ENCODE measurements around the gene SLC11A1. TPM values are rescaled to one million over a fixed set of nuclear protein-coding genes. Genes with fewer than 3 reads are reported as not detected.

The SLC11A1 gene
- total RNA-seq, 1 experiment from 2014 or later = 0.33 TPM

DNA sequence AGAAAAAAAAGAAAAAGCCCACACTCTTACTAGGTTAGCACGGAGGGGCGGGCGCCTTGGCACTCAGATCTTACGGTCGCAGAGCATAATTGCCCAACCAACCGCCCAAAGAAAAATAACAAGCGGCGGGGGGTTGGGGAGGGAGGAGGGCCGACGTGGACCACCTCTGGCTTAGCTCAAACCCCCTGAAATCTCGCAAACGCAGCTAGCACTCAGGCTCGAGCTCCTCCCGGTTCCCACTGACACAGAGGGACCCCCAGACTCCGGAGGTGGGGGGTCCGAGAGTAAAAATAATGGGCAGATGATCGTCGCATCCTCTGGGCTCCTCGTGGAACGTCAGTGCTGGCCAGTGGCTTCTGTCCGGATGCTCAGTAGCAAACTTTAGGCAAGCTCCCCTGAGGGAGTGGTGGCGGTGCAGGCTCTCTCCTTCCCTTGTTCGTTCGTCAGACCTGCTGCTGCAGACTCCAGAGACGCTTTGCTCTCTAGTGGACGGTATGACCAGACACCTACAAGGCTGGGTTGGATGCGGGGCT, 13.4 kb upstream of the SLC11A1 start:
- H3K9me3 ChIP-seq (ENCODE audit: low read length) = no peaks in the 10 kb centered on the region
- H3K4me1 ChIP-seq (ENCODE audit: insufficient read depth, low read length) = 0 out of 2 replicates have a peak, but pooled peaks cover 5% of the 10 kb centered on the region
- ATAC-seq (peak; percentile 67), DNase-seq (peak; percentile 30)
- peak overlapping the region; percentile 93 for H3K4me2 ChIP-seq (ENCODE audit: low read length)
- no peaks in the 10 kb centered on the region for H3K9me2 ChIP-seq (replicated peaks; ENCODE audit: low read length)
- intact Hi-C loops (cut with micrococcal nuclease) = no loop called here
- POLR2A ChIA-PET (ENCODE audit: unreplicated experiment) = interaction anchor here (0.6 kb wide), 1 partner anchor 25 kb away, joined by 3 read pairs; no protein-coding TSS in a partner anchor
- TF ChIP-seq, protein P1, sequence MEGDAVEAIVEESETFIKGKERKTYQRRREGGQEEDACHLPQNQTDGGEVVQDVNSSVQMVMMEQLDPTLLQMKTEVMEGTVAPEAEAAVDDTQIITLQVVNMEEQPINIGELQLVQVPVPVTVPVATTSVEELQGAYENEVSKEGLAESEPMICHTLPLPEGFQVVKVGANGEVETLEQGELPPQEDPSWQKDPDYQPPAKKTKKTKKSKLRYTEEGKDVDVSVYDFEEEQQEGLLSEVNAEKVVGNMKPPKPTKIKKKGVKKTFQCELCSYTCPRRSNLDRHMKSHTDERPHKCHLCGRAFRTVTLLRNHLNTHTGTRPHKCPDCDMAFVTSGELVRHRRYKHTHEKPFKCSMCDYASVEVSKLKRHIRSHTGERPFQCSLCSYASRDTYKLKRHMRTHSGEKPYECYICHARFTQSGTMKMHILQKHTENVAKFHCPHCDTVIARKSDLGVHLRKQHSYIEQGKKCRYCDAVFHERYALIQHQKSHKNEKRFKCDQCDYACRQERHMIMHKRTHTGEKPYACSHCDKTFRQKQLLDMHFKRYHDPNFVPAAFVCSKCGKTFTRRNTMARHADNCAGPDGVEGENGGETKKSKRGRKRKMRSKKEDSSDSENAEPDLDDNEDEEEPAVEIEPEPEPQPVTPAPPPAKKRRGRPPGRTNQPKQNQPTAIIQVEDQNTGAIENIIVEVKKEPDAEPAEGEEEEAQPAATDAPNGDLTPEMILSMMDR (conservative IDR thresholded peaks at IDR 0.05; ENCODE audit: low read depth, low read length) = no peak
- no peaks in the 10 kb centered on the region for H3K27me3 ChIP-seq (ENCODE audit: low read length)
- no TSS peak for BruUV-seq (replicated peaks)
- peak overlapping the region; percentile 32; the same call in 1 of the 2 replicates for H3K4me3 ChIP-seq (ENCODE audit: low read length)
- H4K20me1 ChIP-seq (ENCODE audit: low read length) = no peaks in the 10 kb centered on the region
- H3F3A ChIP-seq (ENCODE audit: low read length, unreplicated experiment) = no peaks in the 10 kb centered on the region
- H3K9ac ChIP-seq (ENCODE audit: low read length) = no peak overlapping the region
- no peaks in the 10 kb centered on the region for H3K36me3 ChIP-seq (ENCODE audit: low read depth, low read length)
- H3K79me2 ChIP-seq (ENCODE audit: low read length) = no peaks in the 10 kb centered on the region
- CTCF ChIA-PET = interaction anchor here (0.6 kb wide), 1 partner anchor 651 kb away, joined by 3 read pairs; no protein-coding TSS in a partner anchor
- H3K27ac ChIP-seq (ENCODE audit: low read length) = no peak overlapping the region
- peak overlapping the region; percentile 27; the same call in 1 of the 2 replicates for H2AFZ ChIP-seq (ENCODE audit: low read length)

DNA sequence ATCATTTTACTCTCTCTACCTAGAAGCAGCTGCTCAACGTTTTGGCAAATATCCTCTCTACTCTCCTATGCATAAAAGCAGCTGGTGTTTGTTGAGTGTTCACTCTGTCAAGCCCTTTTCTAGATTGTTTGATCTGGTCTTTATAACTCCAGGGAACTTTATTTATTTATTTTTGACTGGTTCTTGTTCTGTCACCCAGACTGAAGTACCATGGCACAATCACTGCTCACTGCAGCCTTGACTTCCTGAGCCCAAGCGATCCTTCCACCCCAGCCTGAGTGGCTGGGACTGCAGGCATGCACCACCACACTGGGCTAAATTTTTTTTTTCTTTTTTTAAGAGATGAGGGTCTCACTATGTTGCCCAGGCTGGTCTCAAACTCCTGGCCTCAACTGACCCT, 12.7 kb upstream of the SLC11A1 start:
- BruUV-seq (replicated peaks) = no TSS peak
- Histone ChIP-seq H3K27me3 (ENCODE audit: low read length) (no peaks in the 10 kb centered on the region), H3K36me3 (ENCODE audit: low read depth, low read length) (no peaks in the 10 kb centered on the region), H3K4me3 (ENCODE audit: low read length) (no peak overlapping the region), H3K9me3 (ENCODE audit: low read length) (no peaks in the 10 kb centered on the region), H3K4me1 (ENCODE audit: insufficient read depth, low read length) (0 out of 2 replicates have a peak, but pooled peaks cover 5% of the 10 kb centered on the region), H3K4me2 (ENCODE audit: low read length) (peak overlapping the region; percentile 93; the same call in 1 of the 2 replicates), H3K27ac (ENCODE audit: low read length) (no peak overlapping the region), H2AFZ (ENCODE audit: low read length) (no peak overlapping the region), H3K79me2 (ENCODE audit: low read length) (no peaks in the 10 kb centered on the region), H4K20me1 (ENCODE audit: low read length) (no peaks in the 10 kb centered on the region), H3K9ac (ENCODE audit: low read length) (no peak overlapping the region), H3K9me2 (replicated peaks; ENCODE audit: low read length) (no peaks in the 10 kb centered on the region), H3F3A (ENCODE audit: low read length, unreplicated experiment) (no peaks in the 10 kb centered on the region)
- TF ChIP-seq EZH2phosphoT487 (IDR thresholded peaks at IDR 0.05; ENCODE audit: borderline replicate concordance, low read length) (no peak), EZH2 (IDR thresholded peaks at IDR 0.05; ENCODE audit: low read length, unreplicated experiment) (no peak)
- TF ChIP-seq, protein P1 (conservative IDR thresholded peaks at IDR 0.05; ENCODE audit: low read depth, low read length) = no peak
- ATAC-seq (peak; percentile 12), DNase-seq (no peak)
- ChIA-PET POLR2A (ENCODE audit: unreplicated experiment) (interaction anchor here (0.6 kb wide), 1 partner anchor 24 kb away, joined by 3 read pairs; no protein-coding TSS in a partner anchor), CTCF (no interaction called here)
- intact Hi-C loops (cut with micrococcal nuclease) = no loop called here

DNA sequence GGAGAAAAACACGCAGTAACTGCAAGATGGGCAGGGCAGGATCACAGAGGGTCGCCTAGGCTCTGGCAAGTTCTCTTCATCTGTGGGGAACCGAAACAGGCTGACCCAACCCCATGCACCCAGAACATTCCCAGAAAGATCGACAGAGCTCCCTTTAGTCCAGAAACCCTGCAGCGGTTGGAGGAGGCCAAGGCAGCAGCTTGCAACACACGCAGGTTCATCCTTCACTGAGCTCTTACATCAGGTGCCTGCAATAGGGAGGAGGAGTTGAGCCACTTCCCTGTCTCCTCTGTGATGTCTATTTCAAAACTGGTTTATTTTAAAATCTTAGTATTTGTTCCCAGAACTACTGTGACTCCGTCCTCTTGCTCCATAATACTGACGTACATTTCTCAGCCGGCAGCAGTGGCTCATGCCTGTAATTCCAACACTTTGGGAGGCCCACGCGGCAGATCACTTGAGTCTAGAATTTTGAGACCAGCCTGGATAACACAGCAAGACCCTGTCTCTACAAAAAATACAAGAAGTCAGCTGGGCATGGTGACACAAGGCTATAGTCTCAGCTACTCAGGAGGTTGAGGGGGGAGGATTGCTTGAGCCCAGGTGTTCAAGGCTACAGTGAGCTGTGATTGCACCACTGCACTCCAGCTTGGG, 11.5 kb upstream of the SLC11A1 start:
- Histone ChIP-seq H3F3A (ENCODE audit: low read length, unreplicated experiment) (no peaks in the 10 kb centered on the region), H4K20me1 (ENCODE audit: low read length) (no peaks in the 10 kb centered on the region), H3K27me3 (ENCODE audit: low read length) (no peaks in the 10 kb centered on the region), H3K9me2 (replicated peaks; ENCODE audit: low read length) (no peaks in the 10 kb centered on the region), H3K9ac (ENCODE audit: low read length) (no peak overlapping the region), H3K4me1 (ENCODE audit: insufficient read depth, low read length) (0 out of 2 replicates have a peak, but pooled peaks cover 11% of the 10 kb centered on the region), H3K4me2 (ENCODE audit: low read length) (no peak overlapping the region), H3K9me3 (ENCODE audit: low read length) (no peaks in the 10 kb centered on the region), H2AFZ (ENCODE audit: low read length) (no peak overlapping the region), H3K36me3 (ENCODE audit: low read depth, low read length) (no peaks in the 10 kb centered on the region), H3K4me3 (ENCODE audit: low read length) (no peak overlapping the region), H3K27ac (ENCODE audit: low read length) (no peak overlapping the region), H3K79me2 (ENCODE audit: low read length) (no peaks in the 10 kb centered on the region)
- ChIA-PET CTCF (no interaction called here), POLR2A (ENCODE audit: unreplicated experiment) (no interaction called here)
- BruUV-seq (replicated peaks) = no TSS peak
- ATAC-seq (no peak), DNase-seq (no peak)
- TF ChIP-seq EZH2phosphoT487 (IDR thresholded peaks at IDR 0.05; ENCODE audit: borderline replicate concordance, low read length) = no peak
- TF ChIP-seq, protein P1 (conservative IDR thresholded peaks at IDR 0.05; ENCODE audit: low read depth, low read length) = no peak
- no peak for TF ChIP-seq EZH2 (IDR thresholded peaks at IDR 0.05; ENCODE audit: low read length, unreplicated experiment)
- intact Hi-C loops (cut with micrococcal nuclease) = no loop called here

Measured in PC-3 (cell line).